ENCODE results near the gene RAB44. TPM values are rescaled to one million over a fixed set of nuclear protein-coding genes. Genes with fewer than 3 reads are reported as not detected.

The RAB44 gene
- total and polyA plus RNA-seq, 3 donors from 2014 or later = 0.09 to 0.56 (median 0.24) TPM

DNA sequence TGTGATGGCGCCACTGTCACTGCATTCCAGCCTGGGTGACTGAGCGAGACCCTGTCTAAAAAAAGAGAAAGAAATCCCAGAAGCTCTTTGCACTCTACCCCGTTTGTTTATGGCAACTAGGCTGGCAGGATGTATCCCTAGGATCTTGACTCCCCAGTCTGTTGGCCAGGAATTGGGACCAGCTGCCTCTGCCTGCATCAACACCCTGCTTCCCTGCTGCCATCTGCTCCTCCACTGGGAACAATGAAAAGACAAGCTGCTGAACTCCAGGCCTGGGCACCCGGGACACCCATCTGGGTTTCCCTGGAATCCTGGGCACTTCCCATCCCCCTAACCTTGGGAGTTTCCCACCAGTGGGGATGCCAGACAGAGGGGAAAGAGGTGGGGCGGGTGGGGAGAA, 76.7 kb downstream of the RAB44 start:
- DNase-seq = no peak
- TF ChIP-seq POLR2A (IDR thresholded peaks at IDR 0.05) = no peak
- TF ChIP-seq, protein P1, sequence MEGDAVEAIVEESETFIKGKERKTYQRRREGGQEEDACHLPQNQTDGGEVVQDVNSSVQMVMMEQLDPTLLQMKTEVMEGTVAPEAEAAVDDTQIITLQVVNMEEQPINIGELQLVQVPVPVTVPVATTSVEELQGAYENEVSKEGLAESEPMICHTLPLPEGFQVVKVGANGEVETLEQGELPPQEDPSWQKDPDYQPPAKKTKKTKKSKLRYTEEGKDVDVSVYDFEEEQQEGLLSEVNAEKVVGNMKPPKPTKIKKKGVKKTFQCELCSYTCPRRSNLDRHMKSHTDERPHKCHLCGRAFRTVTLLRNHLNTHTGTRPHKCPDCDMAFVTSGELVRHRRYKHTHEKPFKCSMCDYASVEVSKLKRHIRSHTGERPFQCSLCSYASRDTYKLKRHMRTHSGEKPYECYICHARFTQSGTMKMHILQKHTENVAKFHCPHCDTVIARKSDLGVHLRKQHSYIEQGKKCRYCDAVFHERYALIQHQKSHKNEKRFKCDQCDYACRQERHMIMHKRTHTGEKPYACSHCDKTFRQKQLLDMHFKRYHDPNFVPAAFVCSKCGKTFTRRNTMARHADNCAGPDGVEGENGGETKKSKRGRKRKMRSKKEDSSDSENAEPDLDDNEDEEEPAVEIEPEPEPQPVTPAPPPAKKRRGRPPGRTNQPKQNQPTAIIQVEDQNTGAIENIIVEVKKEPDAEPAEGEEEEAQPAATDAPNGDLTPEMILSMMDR (IDR thresholded peaks at IDR 0.05) = no peak
- Histone ChIP-seq H3K36me3 (ENCODE audit: low read depth, missing control alignments) (no peaks in the 10 kb centered on the region), H3K27me3 (no peaks in the 10 kb centered on the region), H3K4me1 (no peaks in the 10 kb centered on the region), H3K27ac (no peak overlapping the region), H3K9me3 (no peaks in the 10 kb centered on the region), H3K4me3 (no peak overlapping the region)
- WGBS, 2 donors = 94 to 95% methylated on average over 5 of the region's 5 CpGs
- intact Hi-C loops (cut with DNase I; ENCODE audit: low total_unique reads) = no loop called here

DNA sequence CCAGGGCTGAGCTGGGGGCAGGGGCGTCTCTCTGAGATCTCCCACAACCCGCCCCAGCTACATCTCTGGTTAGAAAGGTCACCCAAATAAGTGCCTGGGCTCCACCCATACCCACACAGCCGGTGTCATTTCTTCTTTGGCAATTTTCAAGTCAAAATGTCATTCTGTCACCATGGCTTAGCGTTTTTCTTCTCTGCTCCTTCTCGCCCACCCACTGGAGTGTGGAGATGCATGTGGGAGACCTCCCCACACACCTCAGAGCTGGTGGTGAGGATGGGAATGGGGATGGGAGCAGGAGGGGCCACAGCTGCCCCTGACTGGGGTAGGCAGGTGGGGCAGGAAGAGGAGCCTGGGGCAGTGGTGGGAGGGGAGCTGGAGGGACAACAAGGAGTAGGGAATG, 78.5 kb downstream of the RAB44 start:
- WGBS, 2 donors = 81 to 91% methylated on average over 5 of the region's 5 CpGs
- Histone ChIP-seq H3K27ac (no peak overlapping the region), H3K4me1 (no peaks in the 10 kb centered on the region), H3K36me3 (ENCODE audit: low read depth, missing control alignments) (no peaks in the 10 kb centered on the region), H3K4me3 (no peak overlapping the region), H3K27me3 (no peaks in the 10 kb centered on the region), H3K9me3 (no peaks in the 10 kb centered on the region)
- DNase-seq = no peak
- TF ChIP-seq POLR2A (IDR thresholded peaks at IDR 0.05) = no peak
- TF ChIP-seq, protein P1 (IDR thresholded peaks at IDR 0.05) = no peak
- intact Hi-C loops (cut with DNase I; ENCODE audit: low total_unique reads) = no loop called here

DNA sequence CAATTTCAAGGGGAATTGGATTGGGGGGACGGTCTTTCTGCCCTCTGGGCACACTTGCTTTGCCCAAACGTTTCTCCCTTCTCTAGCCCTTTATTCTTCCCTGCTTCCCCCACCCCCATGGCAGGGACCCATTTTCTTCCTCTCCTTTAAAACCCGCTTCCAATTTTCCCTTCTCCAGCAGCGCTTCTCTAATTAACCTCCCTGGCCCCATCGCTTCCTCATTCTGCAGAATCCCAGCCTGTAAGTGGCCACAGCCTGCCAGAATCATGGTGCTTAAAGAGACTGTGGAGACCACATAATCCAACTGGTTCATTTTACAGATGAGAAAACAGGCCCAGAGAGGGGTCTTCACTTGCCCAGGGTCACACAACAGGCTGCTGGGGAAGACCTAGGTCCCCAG, 80.2 kb downstream of the RAB44 start:
- WGBS, 2 donors = 62 to 72% methylated on average over 5 of the region's 5 CpGs
- H3K4me3 ChIP-seq = no peak overlapping the region
- H3K4me1 ChIP-seq = peaks cover 5% of the 10 kb centered on the region
- H3K36me3 ChIP-seq (ENCODE audit: low read depth, missing control alignments) = no peaks in the 10 kb centered on the region
- TF ChIP-seq, protein P1 (IDR thresholded peaks at IDR 0.05) = no peak
- no peak for TF ChIP-seq POLR2A (IDR thresholded peaks at IDR 0.05)
- no peak overlapping the region for H3K27ac ChIP-seq
- no peaks in the 10 kb centered on the region for H3K9me3 ChIP-seq
- intact Hi-C loops (cut with DNase I; ENCODE audit: low total_unique reads) = no loop called here
- no peaks in the 10 kb centered on the region for H3K27me3 ChIP-seq
- no peak for DNase-seq

DNA sequence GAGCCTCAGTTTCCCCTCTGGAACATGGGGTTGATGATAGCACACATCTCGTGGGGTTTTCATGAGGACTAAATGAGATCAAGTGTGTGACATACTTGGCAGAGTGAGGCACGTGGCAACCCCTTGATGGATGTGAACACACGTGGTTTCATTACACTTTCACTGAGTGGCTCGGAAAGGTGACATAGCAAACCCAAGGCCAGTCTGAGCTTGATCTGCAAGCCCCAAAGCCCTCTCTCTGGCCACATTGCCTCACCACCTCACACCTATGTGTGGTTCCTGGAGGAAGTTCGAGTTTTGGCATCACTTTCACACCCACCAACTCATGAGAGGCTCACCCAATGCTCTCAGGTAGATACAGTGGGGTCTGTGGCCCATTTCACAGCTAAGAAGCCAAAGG, 81.6 kb downstream of the RAB44 start:
- Histone ChIP-seq H3K36me3 (ENCODE audit: low read depth, missing control alignments) (no peaks in the 10 kb centered on the region), H3K4me1 (peaks cover 5% of the 10 kb centered on the region), H3K27me3 (no peaks in the 10 kb centered on the region), H3K27ac (no peak overlapping the region), H3K4me3 (no peak overlapping the region), H3K9me3 (no peaks in the 10 kb centered on the region)
- 81 to 95% methylated on average over 4 to 5 of the region's 5 CpGs for WGBS, 2 donors
- DNase-seq = no peak
- intact Hi-C loops (cut with DNase I; ENCODE audit: low total_unique reads) = no loop called here
- TF ChIP-seq POLR2A (IDR thresholded peaks at IDR 0.05) = no peak
- TF ChIP-seq, protein P1 (IDR thresholded peaks at IDR 0.05) = no peak

DNA sequence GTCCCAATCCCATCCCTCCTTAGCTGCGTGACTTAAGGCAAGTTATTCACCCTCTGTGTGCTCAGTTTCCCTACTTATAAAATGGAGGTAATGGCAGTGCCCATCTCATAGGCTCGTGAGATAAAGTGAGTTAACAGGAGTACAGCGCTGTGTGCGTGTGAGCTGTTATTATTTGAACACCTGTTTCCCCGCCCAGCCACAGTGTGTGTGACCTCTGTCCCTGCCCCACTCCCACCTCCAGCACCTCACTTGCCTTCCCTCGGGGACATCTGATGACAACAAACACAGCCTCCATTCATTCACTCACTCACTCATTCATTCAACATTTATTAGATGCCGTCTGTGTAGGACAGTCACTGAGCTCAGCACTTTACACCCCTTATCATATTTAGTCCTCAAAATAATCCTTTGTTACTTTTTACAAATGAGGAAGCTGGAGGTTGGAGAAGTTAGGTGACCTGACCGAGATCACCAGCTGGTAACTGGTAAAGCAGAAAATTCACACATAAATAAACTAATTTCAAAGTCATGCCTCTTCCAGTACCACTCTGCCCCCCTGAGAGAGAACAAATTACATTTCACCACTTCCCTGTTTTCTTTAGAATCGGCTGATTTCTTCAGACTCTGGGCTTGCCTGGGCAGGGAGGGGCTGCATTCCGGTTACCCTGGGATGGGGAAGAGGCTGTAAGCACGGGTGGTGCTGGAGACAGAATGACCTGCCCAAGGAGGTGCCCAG, 83.0 kb downstream of the RAB44 start:
- H3K36me3 ChIP-seq (ENCODE audit: low read depth, missing control alignments) = no peaks in the 10 kb centered on the region
- no peak overlapping the region for H3K27ac ChIP-seq
- TF ChIP-seq, protein P1 (IDR thresholded peaks at IDR 0.05) = no peak
- TF ChIP-seq POLR2A (IDR thresholded peaks at IDR 0.05) = no peak
- H3K4me3 ChIP-seq = no peak overlapping the region
- peaks cover 12% of the 10 kb centered on the region for H3K4me1 ChIP-seq
- H3K27me3 ChIP-seq = no peaks in the 10 kb centered on the region
- intact Hi-C loops (cut with DNase I; ENCODE audit: low total_unique reads) = no loop called here
- DNase-seq = no peak
- no peaks in the 10 kb centered on the region for H3K9me3 ChIP-seq
- WGBS, 2 donors = 73 to 77% methylated on average over 11 of the region's 11 CpGs

Measured in testis (tissue), 3 donors.